Glomerular visceral epithelial cell (primary cell): Measurements from ENCODE around the gene HSPA12B.

Experiments used
- DNase-seq: peaks from one replicate; pipeline ENCODE4 v3.0.0-alpha.2; 2016; ENCODE audit errors: extremely low spot score

The HSPA12B gene

GRCh38 chr20:3729811-3730540, 2.5 kb upstream of the HSPA12B start:
- DNase-seq = peak; percentile 30

- no peak for DNase-seq
Measured at GRCh38 chr20:3730803-3731672, 1.4 kb upstream of the HSPA12B start.

GRCh38 chr20:3731944-3732326, 550 bp upstream of the HSPA12B start:
- DNase-seq = no peak

GRCh38 chr20:3733119-3733995, 872 bp downstream of the HSPA12B start:
- no peak for DNase-seq

GRCh38 chr20:3734111-3734843, 1.8 kb downstream of the HSPA12B start:
- no peak for DNase-seq

GRCh38 chr20:3735768-3736167, 3.3 kb downstream of the HSPA12B start:
- no peak for DNase-seq

- no peak for DNase-seq
Measured at GRCh38 chr20:3738111-3739053, 5.9 kb downstream of the HSPA12B start.

- no peak for DNase-seq
Measured at GRCh38 chr20:3739054-3739925, 6.8 kb downstream of the HSPA12B start.

- no peak for DNase-seq
Measured at GRCh38 chr20:3739926-3740451, 7.5 kb downstream of the HSPA12B start.

GRCh38 chr20:3740615-3741301, 8.3 kb downstream of the HSPA12B start:
- no peak for DNase-seq

- no peak for DNase-seq
Measured at GRCh38 chr20:3741836-3742458, 9.5 kb downstream of the HSPA12B start.

- no peak for DNase-seq
Measured at GRCh38 chr20:3743251-3743650, 10.8 kb downstream of the HSPA12B start.

- no peak for DNase-seq
Measured at GRCh38 chr20:3744037-3744436, 11.6 kb downstream of the HSPA12B start.

- no peak for DNase-seq
Measured at GRCh38 chr20:3744806-3745685, 12.6 kb downstream of the HSPA12B start.

GRCh38 chr20:3745686-3746173, 13.2 kb downstream of the HSPA12B start:
- DNase-seq = no peak

- DNase-seq = no peak
Measured at GRCh38 chr20:3747471-3747870, 15.0 kb downstream of the HSPA12B start.

GRCh38 chr20:3748073-3748472, 15.6 kb downstream of the HSPA12B start:
- DNase-seq = no peak
